Measurements from ENCODE around the gene SLC7A4. TPM values are rescaled to one million over a fixed set of nuclear protein-coding genes. Genes with fewer than 3 reads are reported as not detected.
"Not testable (repeated sequence)": the region's sequence is repeated elsewhere in the genome, so short reads cannot be mapped to it uniquely, and the experiment has no call there.

The SLC7A4 gene
- total and polyA plus RNA-seq, 9 donors = 0.16 to 4.8 (median 0.47) TPM; not detected in 2

GRCh38 chr22:21051145-21051830 is 18.9 kb upstream of the SLC7A4 start:
- Histone ChIP-seq H3K4me1 (ENCODE audit: insufficient read depth) (no peaks in the 10 kb centered on the region), H3K9me3 (no peaks in the 10 kb centered on the region), H3K27ac (no peak overlapping the region), H3K27me3 (no peaks in the 10 kb centered on the region), H3K36me3 (no peaks in the 10 kb centered on the region), H3K4me3 (no peak overlapping the region)
- TF ChIP-seq EP300 (IDR thresholded peaks at IDR 0.05) = no peak
- no peak for TF ChIP-seq POLR2A (IDR thresholded peaks at IDR 0.05)
- no peak for TF ChIP-seq CTCF (IDR thresholded peaks at IDR 0.05)
- intact Hi-C loops (cut with DNase I) = no loop called here
- 80 to 86% (median 81%) methylated on average over 9 of the region's 9 CpGs for WGBS, 3 donors
- no peak for DNase-seq

GRCh38 chr22:21048965-21049364 is 16.6 kb upstream of the SLC7A4 start:
- H3K4me3 ChIP-seq; H3K9me3 ChIP-seq; DNase-seq; H3K4me1 ChIP-seq (ENCODE audit: insufficient read depth); H3K27ac ChIP-seq; H3K27me3 ChIP-seq; H3K36me3 ChIP-seq: not testable (repeated sequence)
- 88 to 100% (median 92%) methylated on average over 4 to 7 of the region's 12 CpGs for WGBS, 3 donors
- intact Hi-C loops (cut with DNase I) = loop anchor here in 1 of 4 donors (5.0 kb wide), 1 partner anchor 67 kb away; the partner anchor contains the start of gene LZTR1

GRCh38 chr22:21048448-21048847 is 16.1 kb upstream of the SLC7A4 start:
- 72 to 81% (median 79%) methylated on average over 5 of the region's 5 CpGs for WGBS, 3 donors
- H3K27me3 ChIP-seq; H3K27ac ChIP-seq; H3K9me3 ChIP-seq; DNase-seq; H3K4me1 ChIP-seq (ENCODE audit: insufficient read depth); H3K4me3 ChIP-seq; H3K36me3 ChIP-seq: not testable (repeated sequence)
- intact Hi-C loops (cut with DNase I) = loop anchor here in 1 of 4 donors (5.0 kb wide), 1 partner anchor 66 kb away; the partner anchor contains the start of gene LZTR1

GRCh38 chr22:21047730-21048129 is 15.4 kb upstream of the SLC7A4 start:
- no peak for TF ChIP-seq CTCF (IDR thresholded peaks at IDR 0.05)
- intact Hi-C loops (cut with DNase I) = loop anchor here in 1 of 4 donors (5.0 kb wide), 1 partner anchor 65 kb away; the partner anchor contains the start of gene LZTR1
- Histone ChIP-seq H3K4me3 (no peak overlapping the region), H3K27me3 (no peaks in the 10 kb centered on the region), H3K36me3 (no peaks in the 10 kb centered on the region), H3K27ac (no peak overlapping the region), H3K9me3 (no peaks in the 10 kb centered on the region), H3K4me1 (ENCODE audit: insufficient read depth) (peaks cover 4% of the 10 kb centered on the region)
- DNase-seq = no peak
- WGBS, 3 donors = 84 to 91% (median 86%) methylated on average over 7 of the region's 7 CpGs

- 94 to 96% (median 95%) methylated on average over 11 to 14 of the region's 14 CpGs for WGBS, 3 donors
- intact Hi-C loops (cut with DNase I) = loop anchor here in 1 of 4 donors (5.0 kb wide), 1 partner anchor 65 kb away; the partner anchor contains the start of gene LZTR1
- peaks cover 4% of the 10 kb centered on the region for H3K4me1 ChIP-seq (ENCODE audit: insufficient read depth)
- DNase-seq = no peak
- H3K9me3 ChIP-seq = no peaks in the 10 kb centered on the region
- H3K36me3 ChIP-seq = no peaks in the 10 kb centered on the region
- H3K27me3 ChIP-seq = no peaks in the 10 kb centered on the region
- no peak overlapping the region for H3K4me3 ChIP-seq
- H3K27ac ChIP-seq = no peak overlapping the region
- TF ChIP-seq CTCF (IDR thresholded peaks at IDR 0.05) (no peak), POLR2A (IDR thresholded peaks at IDR 0.05) (no peak), EP300 (IDR thresholded peaks at IDR 0.05) (no peak)
Measured at GRCh38 chr22:21047035-21047661, 14.8 kb upstream of the SLC7A4 start.

Measured in ovary (tissue), 9 donors.